ENCODE results near the gene PTPRO. TPM values are rescaled to one million over a fixed set of nuclear protein-coding genes. Genes with fewer than 3 reads are reported as not detected.
A peak's percentile ranks its signal among the peaks of the same experiment; 100 is the strongest.

Gene PTPRO
- total RNA-seq, 1 donor from 2014 or later, result 3.0 TPM

- Mint-ChIP-seq H3K4me3 (ENCODE audit: unreplicated experiment) (no peak overlapping the region), H3K27me3 (ENCODE audit: low read depth) (no peaks in the 10 kb centered on the region), H3K36me3 (ENCODE audit: low read depth) (peaks cover 7% of the 10 kb centered on the region), H3K4me1 (ENCODE audit: low read depth) (peaks cover 14% of the 10 kb centered on the region), H3K27ac (ENCODE audit: unreplicated experiment) (no peak overlapping the region), H3K9me3 (ENCODE audit: low read depth) (no peaks in the 10 kb centered on the region)
- TF ChIP-seq CTCF (IDR thresholded peaks at IDR 0.05), result peak; percentile 93
- no peak for DNase-seq (ENCODE audit: low spot score)
Measured at GRCh38 chr12:15584366-15585041, 262.2 kb downstream of the PTPRO start.

DNA sequence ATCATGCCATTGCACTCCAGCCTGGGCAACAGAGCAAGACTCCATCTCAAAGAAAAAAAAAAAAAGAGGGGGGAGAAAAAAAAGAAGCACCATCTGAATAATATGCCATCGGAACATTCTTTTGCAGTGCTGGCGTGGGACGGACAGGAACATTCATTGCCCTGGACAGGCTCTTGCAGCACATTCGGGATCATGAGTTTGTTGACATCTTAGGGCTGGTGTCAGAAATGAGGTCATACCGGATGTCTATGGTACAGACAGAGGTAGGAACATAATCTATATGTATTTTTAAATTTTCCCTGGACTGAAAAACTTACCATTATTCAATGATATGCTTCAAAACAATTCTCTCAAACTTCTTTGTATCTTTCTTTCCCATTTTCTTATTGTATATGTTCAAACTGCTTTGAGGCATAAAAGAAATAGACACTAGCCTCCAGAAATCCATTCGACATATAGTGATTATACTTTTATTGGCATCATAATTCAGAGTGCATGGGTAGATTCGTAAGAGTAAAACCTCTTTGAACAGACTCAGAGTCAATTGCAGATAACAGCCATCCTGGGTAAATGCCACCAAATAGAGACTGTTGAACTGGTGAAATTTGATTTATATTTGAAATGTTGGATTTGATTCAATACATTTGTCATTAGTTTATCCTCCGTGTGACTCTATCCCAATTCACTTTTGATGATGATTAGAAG is 267.2 kb downstream of the PTPRO start:
- peak overlapping the region; percentile 68 for H3K4me3 Mint-ChIP-seq (ENCODE audit: unreplicated experiment)

DNA sequence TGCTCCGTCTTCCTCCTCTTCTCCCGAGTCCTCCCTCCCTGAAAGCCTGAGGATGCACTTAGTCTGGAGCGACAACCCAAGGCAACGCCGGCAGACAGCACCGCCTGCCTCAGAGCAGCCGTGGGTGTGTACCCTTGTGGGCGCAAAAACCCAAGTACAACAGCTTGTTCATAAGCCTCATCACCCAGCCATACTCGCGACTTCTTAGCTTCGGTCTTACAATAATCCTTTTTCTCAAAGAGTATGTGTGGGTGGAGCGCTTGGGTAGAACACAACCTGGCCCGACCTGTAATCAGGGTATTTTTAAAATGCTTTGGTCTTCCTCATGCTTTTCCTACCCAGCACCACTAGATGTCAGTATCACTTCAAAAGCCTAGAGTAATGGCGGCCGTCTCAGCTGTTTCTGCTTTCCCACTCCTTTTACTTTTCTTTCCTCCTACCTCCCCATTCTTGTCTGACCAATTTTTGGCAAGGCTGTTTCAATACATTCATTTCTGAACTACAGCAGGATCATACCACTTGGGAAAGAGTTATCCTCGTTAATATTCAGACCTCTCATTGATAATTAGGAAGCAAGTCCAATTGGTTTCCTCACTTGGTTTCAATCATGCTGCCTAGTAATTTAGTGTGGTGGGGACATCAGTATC is 268.0 kb downstream of the PTPRO start:
- peaks cover 24% of the 10 kb centered on the region for H3K4me1 Mint-ChIP-seq (ENCODE audit: low read depth)
- H3K27me3 Mint-ChIP-seq (ENCODE audit: low read depth), result no peaks in the 10 kb centered on the region
- DNase-seq (ENCODE audit: low spot score), result no peak
- peak; percentile 98 for TF ChIP-seq CTCF (IDR thresholded peaks at IDR 0.05)
- H3K4me3 Mint-ChIP-seq (ENCODE audit: unreplicated experiment), result peak overlapping the region; percentile 68
- no peaks in the 10 kb centered on the region for H3K36me3 Mint-ChIP-seq (ENCODE audit: low read depth)
- H3K27ac Mint-ChIP-seq (ENCODE audit: unreplicated experiment), result peak overlapping the region; percentile 74
- H3K9me3 Mint-ChIP-seq (ENCODE audit: low read depth), result no peaks in the 10 kb centered on the region

More for the DNA sequence above, 267.2 kb downstream of the PTPRO start:
- Mint-ChIP-seq H3K27ac (ENCODE audit: unreplicated experiment) (peak overlapping the region; percentile 74), H3K27me3 (ENCODE audit: low read depth) (no peaks in the 10 kb centered on the region), H3K4me1 (ENCODE audit: low read depth) (peaks cover 24% of the 10 kb centered on the region), H3K36me3 (ENCODE audit: low read depth) (no peaks in the 10 kb centered on the region), H3K9me3 (ENCODE audit: low read depth) (no peaks in the 10 kb centered on the region)
- DNase-seq (ENCODE audit: low spot score), result no peak
- TF ChIP-seq CTCF (IDR thresholded peaks at IDR 0.05), result no peak

DNA sequence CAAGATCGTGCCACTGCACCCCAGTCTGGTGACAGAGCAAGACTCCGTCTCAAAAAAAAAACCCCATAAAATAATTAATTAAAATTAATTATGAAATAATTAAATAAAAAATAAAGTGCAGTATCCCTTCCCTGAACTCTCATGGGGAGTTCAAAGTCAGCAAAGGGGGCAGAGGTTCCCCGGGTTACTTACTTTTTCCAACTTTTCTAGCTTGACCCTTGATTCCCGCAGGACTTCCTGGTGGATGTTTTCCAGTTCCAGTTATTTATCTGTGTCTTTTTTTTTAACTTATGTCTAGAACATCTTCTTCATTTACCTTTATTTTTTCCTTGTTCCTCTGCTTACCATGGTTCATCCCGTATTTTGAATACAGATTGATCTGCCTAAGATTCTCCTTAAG is 269.5 kb downstream of the PTPRO start:
- peaks cover 24% of the 10 kb centered on the region for H3K4me1 Mint-ChIP-seq (ENCODE audit: low read depth)
- H3K9me3 Mint-ChIP-seq (ENCODE audit: low read depth), result no peaks in the 10 kb centered on the region
- H3K36me3 Mint-ChIP-seq (ENCODE audit: low read depth), result peaks cover 4% of the 10 kb centered on the region
- no peaks in the 10 kb centered on the region for H3K27me3 Mint-ChIP-seq (ENCODE audit: low read depth)
- no peak overlapping the region for H3K4me3 Mint-ChIP-seq (ENCODE audit: unreplicated experiment)
- no peak overlapping the region for H3K27ac Mint-ChIP-seq (ENCODE audit: unreplicated experiment)
- no peak for TF ChIP-seq CTCF (IDR thresholded peaks at IDR 0.05)
- no peak for DNase-seq (ENCODE audit: low spot score)

GRCh38 chr12:15592934-15593333 is 270.6 kb downstream of the PTPRO start:
- H3K27me3 Mint-ChIP-seq (ENCODE audit: low read depth), result no peaks in the 10 kb centered on the region
- TF ChIP-seq CTCF (IDR thresholded peaks at IDR 0.05), result peak; percentile 44
- peaks cover 4% of the 10 kb centered on the region for H3K36me3 Mint-ChIP-seq (ENCODE audit: low read depth)
- H3K9me3 Mint-ChIP-seq (ENCODE audit: low read depth), result no peaks in the 10 kb centered on the region
- DNase-seq (ENCODE audit: low spot score), result no peak
- H3K27ac Mint-ChIP-seq (ENCODE audit: unreplicated experiment), result no peak overlapping the region
- H3K4me1 Mint-ChIP-seq (ENCODE audit: low read depth), result peaks cover 24% of the 10 kb centered on the region
- H3K4me3 Mint-ChIP-seq (ENCODE audit: unreplicated experiment), result no peak overlapping the region
